Coronary artery (tissue), 2 donors: ENCODE results near the gene CACNA1C.

Experiments
- DNase-seq: peaks from one replicate; pipeline ENCODE4 v3.0.0-alpha.2; 2017; ENCODE audit warnings: low spot score
- H3K27ac ChIP-seq, 2 donors: fragments of 200-600 bp; sonication (generic); one replicate each; pipeline ENCODE4 v1.5.1; 2016 to 2019
- H3K4me3 ChIP-seq: fragments of 200-600 bp; sonication (generic); 2 replicates; pipeline ENCODE4 v1.5.1; 2016; ENCODE audit warnings: mild to moderate bottlenecking, moderate library complexity
- TF ChIP-seq, protein P1 (sequence below): fragments of 200-600 bp; sonication (generic); IDR thresholded peaks from one replicate; pipeline ENCODE4 v1.5.1; 2019; ENCODE audit warnings: antibody characterized with exemption

CACNA1C gene

DNA sequence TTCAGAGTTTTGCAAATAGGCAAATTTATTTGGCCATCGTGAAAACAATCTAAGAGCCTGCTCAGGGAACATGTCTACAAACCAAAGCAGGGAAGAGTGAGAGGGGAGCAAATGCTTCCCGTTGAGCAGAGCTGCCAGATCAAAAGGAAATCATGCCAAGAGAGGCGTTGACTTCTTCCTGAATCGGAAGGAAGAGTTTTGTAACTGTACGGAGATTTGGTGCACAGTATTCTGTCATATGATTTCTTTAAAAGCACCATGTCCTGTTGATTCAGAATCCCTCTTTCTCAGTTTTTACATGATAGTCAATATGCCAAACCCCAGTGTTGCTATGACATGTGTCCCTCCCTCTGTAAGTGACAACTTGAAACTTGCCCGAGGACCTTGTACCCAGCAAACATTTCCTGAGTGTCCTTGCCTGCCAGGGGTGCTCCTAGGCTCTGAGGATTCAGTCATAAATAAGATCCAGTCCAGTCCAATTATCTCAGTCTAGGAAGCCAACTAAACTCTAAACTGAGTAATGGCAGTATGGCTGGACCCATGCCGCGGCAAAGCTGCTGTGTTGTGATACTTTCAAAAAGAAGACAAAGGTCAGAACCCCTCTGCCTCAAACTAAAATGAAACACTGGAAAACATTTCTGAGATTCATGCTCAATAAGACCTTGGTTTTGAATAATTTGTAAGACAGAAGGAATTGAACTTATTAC, 441.9 kb downstream of the CACNA1C start:
- H3K4me3 ChIP-seq: peak overlapping the region; percentile 9
- DNase-seq: no peak
- H3K27ac ChIP-seq: peak overlapping the region in 1 of 2 donors; percentile 75
- TF ChIP-seq, protein P1, sequence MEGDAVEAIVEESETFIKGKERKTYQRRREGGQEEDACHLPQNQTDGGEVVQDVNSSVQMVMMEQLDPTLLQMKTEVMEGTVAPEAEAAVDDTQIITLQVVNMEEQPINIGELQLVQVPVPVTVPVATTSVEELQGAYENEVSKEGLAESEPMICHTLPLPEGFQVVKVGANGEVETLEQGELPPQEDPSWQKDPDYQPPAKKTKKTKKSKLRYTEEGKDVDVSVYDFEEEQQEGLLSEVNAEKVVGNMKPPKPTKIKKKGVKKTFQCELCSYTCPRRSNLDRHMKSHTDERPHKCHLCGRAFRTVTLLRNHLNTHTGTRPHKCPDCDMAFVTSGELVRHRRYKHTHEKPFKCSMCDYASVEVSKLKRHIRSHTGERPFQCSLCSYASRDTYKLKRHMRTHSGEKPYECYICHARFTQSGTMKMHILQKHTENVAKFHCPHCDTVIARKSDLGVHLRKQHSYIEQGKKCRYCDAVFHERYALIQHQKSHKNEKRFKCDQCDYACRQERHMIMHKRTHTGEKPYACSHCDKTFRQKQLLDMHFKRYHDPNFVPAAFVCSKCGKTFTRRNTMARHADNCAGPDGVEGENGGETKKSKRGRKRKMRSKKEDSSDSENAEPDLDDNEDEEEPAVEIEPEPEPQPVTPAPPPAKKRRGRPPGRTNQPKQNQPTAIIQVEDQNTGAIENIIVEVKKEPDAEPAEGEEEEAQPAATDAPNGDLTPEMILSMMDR: no peak

DNA sequence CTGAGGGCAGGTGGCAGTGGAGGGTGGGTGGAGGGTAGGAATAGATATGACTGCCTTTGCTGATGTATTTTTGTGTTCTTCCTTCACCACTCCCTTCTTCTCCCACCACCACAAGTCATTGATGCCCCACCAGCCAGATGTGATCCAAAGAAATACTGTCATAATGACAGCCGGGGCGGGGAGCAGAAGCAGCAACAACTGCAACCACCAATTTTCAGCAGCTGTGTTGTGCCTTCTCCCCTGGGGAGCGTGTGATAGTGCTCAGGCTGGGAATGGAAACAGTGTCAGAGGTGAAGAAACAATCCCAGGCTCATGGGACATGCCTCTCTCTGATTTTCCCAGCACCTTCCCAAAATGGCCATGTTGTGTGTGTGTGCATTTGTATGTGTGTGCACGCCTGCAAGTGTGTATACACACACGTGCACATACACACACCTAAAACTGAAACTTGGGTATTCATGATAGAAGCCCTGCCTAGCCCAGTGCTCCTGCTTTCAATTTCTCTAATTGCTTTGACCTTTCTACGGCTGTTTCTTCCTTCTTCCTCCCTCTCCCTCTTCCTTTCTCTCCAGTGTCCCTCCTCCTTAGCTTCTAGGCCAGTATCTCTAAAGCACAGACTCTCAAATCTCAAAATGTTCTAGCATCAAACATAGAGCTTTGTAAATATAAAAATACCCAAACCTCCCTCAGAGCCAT, 442.8 kb downstream of the CACNA1C start:
- peak overlapping the region in 1 of 2 donors; percentile 75 for H3K27ac ChIP-seq
- TF ChIP-seq, protein P1: no peak
- DNase-seq: no peak
- H3K4me3 ChIP-seq: no peak overlapping the region

DNA sequence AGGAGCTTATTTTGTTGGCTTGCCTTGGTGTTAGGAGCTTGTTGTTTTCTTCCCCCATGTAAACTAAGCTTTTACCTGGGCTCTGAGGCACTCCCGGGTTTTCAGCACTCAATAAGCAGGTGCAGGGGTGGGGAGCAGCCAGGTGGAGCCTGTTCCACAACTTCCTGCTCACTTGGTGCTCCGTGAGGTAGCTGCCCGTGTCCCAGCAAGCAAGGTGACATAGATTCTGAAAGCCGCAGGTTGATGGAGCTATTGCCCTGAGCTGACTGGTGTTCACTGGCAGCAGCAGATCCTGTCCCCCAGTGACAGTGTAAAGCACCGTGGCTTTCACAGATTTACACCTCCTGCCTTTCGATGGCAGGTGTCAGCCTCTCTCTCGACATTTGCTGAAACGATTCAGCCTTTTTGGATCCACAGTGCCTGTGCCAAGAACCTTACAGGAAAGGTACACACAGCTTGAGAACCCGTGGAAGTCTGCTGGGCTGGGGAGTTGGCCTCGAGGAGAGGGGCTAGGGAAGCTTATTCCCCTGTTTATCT, 446.2 kb downstream of the CACNA1C start:
- Histone ChIP-seq H3K27ac (no peak overlapping the region), H3K4me3 (no peak overlapping the region)
- DNase-seq: no peak
- TF ChIP-seq, protein P1: no peak

DNA sequence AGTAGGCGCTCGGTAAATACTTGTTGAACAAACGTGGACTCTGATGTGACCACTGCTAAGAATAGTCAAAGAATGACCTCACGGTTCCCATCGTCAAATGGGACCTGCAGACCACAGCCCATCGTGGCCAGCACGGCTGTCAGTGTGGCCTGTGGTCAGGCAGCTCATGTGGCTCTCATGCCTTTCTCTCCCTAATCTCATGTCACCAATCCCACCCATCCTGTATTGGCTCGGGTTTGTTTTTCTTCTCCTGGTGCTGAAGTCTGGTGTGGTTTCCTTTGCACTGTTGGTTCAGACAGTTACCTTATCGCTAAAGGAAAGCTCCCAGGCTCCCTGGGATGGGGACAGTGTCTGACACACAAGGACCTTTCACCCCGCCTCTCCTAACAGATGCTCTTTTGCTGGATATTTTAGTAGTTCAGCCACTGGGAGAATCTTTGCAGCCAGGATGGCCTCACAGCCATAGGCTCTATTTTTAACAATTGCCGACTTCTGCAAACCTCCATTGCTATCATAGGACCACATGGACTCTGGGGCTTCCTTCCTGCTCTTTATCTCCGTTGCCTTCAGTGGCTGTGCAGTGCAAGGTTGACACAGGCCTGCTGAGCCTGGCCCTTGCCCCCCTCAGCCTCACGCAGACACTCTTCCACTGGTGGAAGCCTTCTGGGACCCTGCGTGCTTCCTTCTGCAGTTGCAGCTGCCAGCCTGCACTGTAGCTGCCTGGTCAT, 448.8 kb downstream of the CACNA1C start:
- TF ChIP-seq, protein P1: no peak
- no peak for DNase-seq
- H3K4me3 ChIP-seq: no peak overlapping the region
- peak overlapping the region in 1 of 2 donors; percentile 42 for H3K27ac ChIP-seq

DNA sequence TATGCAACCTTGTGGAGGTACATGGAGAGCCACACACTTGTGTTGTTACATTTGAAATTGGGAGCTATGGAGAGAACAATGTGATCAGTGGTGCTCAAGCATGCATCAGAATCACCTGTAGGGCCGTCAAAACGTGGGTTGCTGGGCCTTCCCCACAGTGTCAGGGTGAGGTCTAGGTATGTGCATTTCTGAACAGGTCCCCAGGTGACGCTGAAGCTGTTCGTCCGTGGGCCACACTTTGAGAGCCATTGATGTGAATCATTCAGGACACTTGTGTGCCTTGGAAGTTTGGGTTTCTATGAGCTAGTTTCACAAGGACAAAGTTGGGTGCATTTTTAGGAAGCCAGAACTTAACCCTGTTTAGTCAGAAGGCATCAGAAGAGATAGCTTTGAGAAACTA, 450.2 kb downstream of the CACNA1C start:
- DNase-seq: no peak
- H3K27ac ChIP-seq: no peak overlapping the region
- TF ChIP-seq, protein P1: no peak
- no peak overlapping the region for H3K4me3 ChIP-seq

DNA sequence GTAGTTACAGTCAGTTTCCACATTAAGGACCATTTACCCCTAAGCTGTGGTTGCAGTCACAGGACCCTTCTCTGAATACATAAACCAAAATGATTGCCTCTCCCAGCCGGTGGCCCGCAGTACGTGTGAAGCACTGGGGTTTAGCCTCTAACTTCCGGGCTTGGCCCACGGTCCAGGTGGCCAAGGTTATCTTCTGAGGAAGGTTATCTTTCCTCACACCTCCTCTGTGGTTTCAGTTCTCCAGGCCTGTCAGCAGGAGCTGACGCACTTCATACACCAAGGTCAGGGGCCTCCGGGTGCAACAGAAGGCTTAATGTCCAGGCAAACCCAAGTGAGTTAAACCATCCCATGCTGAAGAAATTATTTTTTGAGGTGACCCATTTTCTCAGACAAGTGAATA, 451.0 kb downstream of the CACNA1C start:
- H3K27ac ChIP-seq: no peak overlapping the region
- TF ChIP-seq, protein P1: no peak
- H3K4me3 ChIP-seq: no peak overlapping the region

More for the DNA sequence above, 451.0 kb downstream of the CACNA1C start:
- DNase-seq: no peak
